ENCODE data around the gene OGT. TPM values are rescaled to one million over a fixed set of nuclear protein-coding genes. Genes with fewer than 3 reads are reported as not detected.
A peak's percentile ranks its signal among the peaks of the same experiment; 100 is the strongest.
"Not testable (repeated sequence)": the region's sequence is repeated elsewhere in the genome, so short reads cannot be mapped to it uniquely, and the experiment has no call there.

The OGT gene
- polyA plus RNA-seq, 4 donors = 25.4 to 223 (median 29.4) TPM

DNA sequence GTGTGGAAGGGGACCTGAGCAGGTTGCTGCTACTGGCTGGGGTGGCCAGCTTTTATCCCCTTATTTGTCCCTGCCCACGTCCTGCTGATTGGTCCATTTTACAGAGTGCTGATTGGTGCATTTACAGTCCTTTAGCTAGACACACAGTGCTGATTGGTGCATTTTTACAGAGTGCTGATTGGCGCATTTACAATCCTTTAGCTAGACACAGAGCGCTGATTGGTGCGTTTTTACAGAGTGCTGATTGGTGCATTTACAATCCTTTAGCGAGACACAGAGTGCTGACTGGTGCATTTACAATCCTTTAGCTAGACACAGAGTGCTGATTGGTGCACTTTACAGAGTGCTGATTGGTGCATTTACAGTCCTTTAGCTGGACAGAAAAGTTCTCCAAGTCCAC is 30.8 kb upstream of the OGT start:
- H3K4me1 ChIP-seq (ENCODE audit: control insufficient read depth in 3 of 3, insufficient read depth in 2 of 3, low read depth in 1 of 3, low read length in 2 of 3); FAIRE-seq; H3K9me3 ChIP-seq (ENCODE audit: control insufficient read depth in 2 of 2, insufficient read depth in 1 of 2, low read depth in 1 of 2, low read length in 1 of 2); H3K36me3 ChIP-seq (ENCODE audit: control insufficient read depth in 3 of 3, insufficient read depth in 2 of 3, low read depth in 1 of 3, low read length in 3 of 3); H3K27me3 ChIP-seq (ENCODE audit: control insufficient read depth in 3 of 3, insufficient read depth in 3 of 3, low read length in 3 of 3); H3K4me3 ChIP-seq (ENCODE audit: low read depth in 1 of 3, low read length in 3 of 3); DNase-seq; H3K27ac ChIP-seq (ENCODE audit: low read depth in 1 of 3, low read length in 2 of 3): not testable (repeated sequence)
- WGBS, 3 donors = 76 to 94% (median 90%) methylated on average over 5 of the region's 5 CpGs

DNA sequence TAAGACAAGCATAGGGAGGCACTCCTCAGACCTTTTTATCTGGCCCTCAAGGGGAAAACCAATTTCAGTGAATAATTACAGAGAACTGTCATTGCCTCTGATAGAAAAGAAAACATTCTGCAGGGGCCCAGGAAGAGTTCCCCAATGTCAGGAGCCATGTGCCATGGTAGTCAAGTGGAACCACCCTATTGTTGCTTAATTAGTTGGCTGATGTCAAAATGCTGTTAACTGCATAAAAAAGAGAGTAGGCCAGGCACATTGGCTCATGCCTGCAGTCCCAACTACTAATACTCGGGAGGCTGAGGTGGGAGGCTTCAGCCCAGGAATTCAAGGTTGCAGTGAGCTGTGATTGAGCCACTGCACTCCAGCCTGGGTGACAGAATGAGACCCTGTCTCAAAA is 28.6 kb upstream of the OGT start:
- FAIRE-seq (no peak), DNase-seq (no peak)
- WGBS, 3 donors = 55 to 96% (median 92%) methylated on average over 1 of the region's 1 CpG
- Histone ChIP-seq H3K4me1 (ENCODE audit: control insufficient read depth in 3 of 3, insufficient read depth in 2 of 3, low read depth in 1 of 3, low read length in 2 of 3) (no peaks in the 10 kb centered on the region), H3K27ac (ENCODE audit: low read depth in 1 of 3, low read length in 2 of 3) (no peak overlapping the region), H3K27me3 (ENCODE audit: control insufficient read depth in 3 of 3, insufficient read depth in 3 of 3, low read length in 3 of 3) (no peaks in the 10 kb centered on the region), H3K9me3 (ENCODE audit: control insufficient read depth in 2 of 2, insufficient read depth in 1 of 2, low read depth in 1 of 2, low read length in 1 of 2) (no peaks in the 10 kb centered on the region), H3K4me3 (ENCODE audit: low read depth in 1 of 3, low read length in 3 of 3) (no peak overlapping the region), H3K36me3 (ENCODE audit: control insufficient read depth in 3 of 3, insufficient read depth in 2 of 3, low read depth in 1 of 3, low read length in 3 of 3) (no peaks in the 10 kb centered on the region)

DNA sequence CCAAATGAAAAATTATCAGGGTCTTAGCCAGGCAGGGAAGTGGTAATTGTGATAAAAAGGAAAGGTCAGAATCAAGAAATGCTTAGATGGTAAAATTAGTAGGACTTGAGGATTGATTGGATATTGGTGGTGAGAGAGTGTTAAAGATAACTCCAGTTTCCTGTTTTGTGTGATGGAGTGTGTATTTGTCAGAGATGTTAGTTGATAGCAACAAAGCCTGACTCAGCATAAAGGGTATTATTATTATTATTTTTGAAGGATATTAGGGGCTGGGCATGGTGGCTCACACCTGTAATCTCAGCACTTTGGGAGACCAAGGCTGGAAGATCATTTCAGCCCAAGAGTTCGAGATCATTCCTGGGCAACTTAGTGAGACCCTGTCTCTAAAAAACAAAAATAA is 23.6 kb upstream of the OGT start:
- no peak for DNase-seq
- Histone ChIP-seq H3K27me3 (ENCODE audit: control insufficient read depth in 3 of 3, insufficient read depth in 3 of 3, low read length in 3 of 3) (no peaks in the 10 kb centered on the region), H3K27ac (ENCODE audit: low read depth in 1 of 3, low read length in 2 of 3) (no peak overlapping the region), H3K36me3 (ENCODE audit: control insufficient read depth in 3 of 3, insufficient read depth in 2 of 3, low read depth in 1 of 3, low read length in 3 of 3) (no peaks in the 10 kb centered on the region), H3K4me3 (ENCODE audit: low read depth in 1 of 3, low read length in 3 of 3) (no peak overlapping the region), H3K4me1 (ENCODE audit: control insufficient read depth in 3 of 3, insufficient read depth in 2 of 3, low read depth in 1 of 3, low read length in 2 of 3) (no peaks in the 10 kb centered on the region), H3K9me3 (ENCODE audit: control insufficient read depth in 2 of 2, insufficient read depth in 1 of 2, low read depth in 1 of 2, low read length in 1 of 2) (no peaks in the 10 kb centered on the region)
- WGBS, 3 donors = 59 to 100% (median 92%) methylated on average over 1 of the region's 1 CpG
- FAIRE-seq = no peak

DNA sequence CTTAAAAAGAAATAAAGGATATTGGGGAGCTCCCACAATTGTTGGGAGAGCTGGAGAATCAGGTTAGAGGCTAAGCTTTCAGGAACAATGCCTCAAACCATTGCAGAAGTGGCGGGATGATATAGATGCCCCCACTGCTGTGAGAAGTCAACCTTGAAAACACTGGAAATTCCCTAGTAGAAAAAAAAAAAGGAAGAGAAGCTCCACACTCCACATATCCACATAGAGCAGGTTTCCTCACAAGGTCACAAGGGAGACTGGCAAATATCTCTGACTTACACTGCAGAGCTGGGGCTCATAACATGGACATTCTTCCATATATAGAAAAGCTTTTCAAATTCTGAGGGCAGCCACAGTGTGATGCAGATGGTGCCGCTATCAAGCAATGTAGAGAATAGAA is 22.7 kb upstream of the OGT start:
- no peak for DNase-seq

DNA sequence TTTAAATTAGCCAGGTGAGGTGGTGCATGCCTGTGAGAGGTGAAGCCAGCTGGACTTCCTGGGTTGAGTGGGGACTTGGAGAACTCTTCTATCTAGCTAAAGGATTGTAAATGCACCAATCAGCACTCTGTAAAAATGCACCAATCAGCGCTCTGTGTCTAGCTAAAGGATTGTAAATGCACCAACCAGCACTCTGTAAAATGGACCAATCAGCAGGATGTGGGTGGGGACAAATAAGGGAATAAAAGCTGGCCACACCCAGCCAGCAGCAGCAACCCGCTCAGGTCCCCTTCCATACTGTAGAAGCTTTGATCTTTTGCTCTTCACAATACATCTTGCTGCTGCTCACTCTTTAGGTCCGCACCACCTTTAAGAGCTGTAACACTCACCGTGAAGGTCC is 19.2 kb upstream of the OGT start:
- not testable (repeated sequence) for H3K4me3 ChIP-seq (ENCODE audit: low read depth in 1 of 3, low read length in 3 of 3); H3K4me1 ChIP-seq (ENCODE audit: control insufficient read depth in 3 of 3, insufficient read depth in 2 of 3, low read depth in 1 of 3, low read length in 2 of 3); FAIRE-seq; H3K27me3 ChIP-seq (ENCODE audit: control insufficient read depth in 3 of 3, insufficient read depth in 3 of 3, low read length in 3 of 3); H3K36me3 ChIP-seq (ENCODE audit: control insufficient read depth in 3 of 3, insufficient read depth in 2 of 3, low read depth in 1 of 3, low read length in 3 of 3); H3K27ac ChIP-seq (ENCODE audit: low read depth in 1 of 3, low read length in 2 of 3); H3K9me3 ChIP-seq (ENCODE audit: control insufficient read depth in 2 of 2, insufficient read depth in 1 of 2, low read depth in 1 of 2, low read length in 1 of 2); DNase-seq
- whole genome bisulfite sequencing, 3 donors = 92 to 100% (median 93%) methylated on average over 3 to 4 of the region's 4 CpGs

More for the DNA sequence above, 22.7 kb upstream of the OGT start:
- H3K27me3 ChIP-seq (ENCODE audit: control insufficient read depth in 3 of 3, insufficient read depth in 3 of 3, low read length in 3 of 3) = no peaks in the 10 kb centered on the region
- FAIRE-seq = no peak
- H3K27ac ChIP-seq (ENCODE audit: low read depth in 1 of 3, low read length in 2 of 3) = no peak overlapping the region
- WGBS, 3 donors = 77 to 100% (median 93%) methylated on average over 2 of the region's 2 CpGs
- H3K36me3 ChIP-seq (ENCODE audit: control insufficient read depth in 3 of 3, insufficient read depth in 2 of 3, low read depth in 1 of 3, low read length in 3 of 3) = no peaks in the 10 kb centered on the region
- H3K4me3 ChIP-seq (ENCODE audit: low read depth in 1 of 3, low read length in 3 of 3) = no peak overlapping the region
- no peaks in the 10 kb centered on the region for H3K4me1 ChIP-seq (ENCODE audit: control insufficient read depth in 3 of 3, insufficient read depth in 2 of 3, low read depth in 1 of 3, low read length in 2 of 3)
- no peaks in the 10 kb centered on the region for H3K9me3 ChIP-seq (ENCODE audit: control insufficient read depth in 2 of 2, insufficient read depth in 1 of 2, low read depth in 1 of 2, low read length in 1 of 2)

DNA sequence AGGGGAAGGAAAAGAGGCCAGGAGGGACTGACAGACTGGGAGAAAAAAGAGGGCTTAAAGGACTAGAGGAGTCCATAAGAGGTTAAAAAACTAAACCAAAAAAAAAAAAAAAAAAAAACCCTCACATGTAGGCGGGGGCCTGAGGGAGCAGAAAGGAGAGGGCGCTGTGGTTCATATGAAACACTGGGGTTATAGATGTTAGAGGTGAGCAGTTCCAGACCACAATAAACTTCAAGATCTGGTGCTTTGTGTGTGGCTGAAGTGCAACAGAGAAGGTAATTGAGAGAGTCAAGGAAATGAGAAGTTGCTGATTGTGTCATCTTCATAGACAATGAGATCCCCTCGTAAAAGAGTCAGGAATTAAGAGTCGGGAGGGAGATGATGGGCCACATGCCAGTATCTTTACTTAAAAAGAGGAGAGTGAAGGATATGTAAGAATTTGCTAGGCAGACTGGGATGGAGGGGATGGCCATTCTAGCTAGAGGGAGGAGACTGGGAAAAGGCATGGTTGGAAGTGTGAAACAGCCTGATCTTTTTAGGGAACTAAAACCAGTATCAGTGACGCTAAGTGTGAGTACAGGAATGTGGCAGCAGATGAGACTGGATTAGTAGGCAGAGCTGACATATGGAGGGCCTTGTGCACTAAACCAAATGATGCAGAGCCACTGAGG is 18.4 kb upstream of the OGT start:
- H3K36me3 ChIP-seq (ENCODE audit: control insufficient read depth in 3 of 3, insufficient read depth in 2 of 3, low read depth in 1 of 3, low read length in 3 of 3) = no peaks in the 10 kb centered on the region
- 30 to 49% (median 47%) methylated on average over 5 of the region's 5 CpGs for WGBS, 3 donors
- DNase-seq (no peak), FAIRE-seq (no peak)
- no peak overlapping the region for H3K4me3 ChIP-seq (ENCODE audit: low read depth in 1 of 3, low read length in 3 of 3)
- H3K27me3 ChIP-seq (ENCODE audit: control insufficient read depth in 3 of 3, insufficient read depth in 3 of 3, low read length in 3 of 3) = no peaks in the 10 kb centered on the region
- peak overlapping the region in 1 of 3 donors; percentile 39 for H3K27ac ChIP-seq (ENCODE audit: low read depth in 1 of 3, low read length in 2 of 3)
- no peaks in the 10 kb centered on the region for H3K4me1 ChIP-seq (ENCODE audit: control insufficient read depth in 3 of 3, insufficient read depth in 2 of 3, low read depth in 1 of 3, low read length in 2 of 3)
- H3K9me3 ChIP-seq (ENCODE audit: control insufficient read depth in 2 of 2, insufficient read depth in 1 of 2, low read depth in 1 of 2, low read length in 1 of 2) = no peaks in the 10 kb centered on the region

DNA sequence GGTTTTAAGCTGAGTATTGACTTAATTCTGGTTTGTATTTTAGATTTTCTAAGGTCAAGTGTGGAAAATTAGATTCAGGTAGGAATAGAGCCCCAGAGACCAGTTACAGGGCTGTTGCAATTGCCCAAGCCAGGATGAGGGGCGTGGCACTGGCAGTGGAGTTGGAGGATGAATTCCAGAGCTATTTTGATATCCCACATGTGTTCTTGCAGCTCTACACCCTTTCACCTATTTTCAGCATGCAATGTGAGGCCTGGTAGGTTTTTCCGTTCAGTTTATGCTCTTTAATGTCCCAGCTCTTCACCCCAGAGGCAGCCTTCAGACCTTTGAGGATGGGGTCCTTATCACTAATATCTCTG is 17.9 kb upstream of the OGT start:
- Histone ChIP-seq H3K36me3 (ENCODE audit: control insufficient read depth in 3 of 3, insufficient read depth in 2 of 3, low read depth in 1 of 3, low read length in 3 of 3) (no peaks in the 10 kb centered on the region), H3K27me3 (ENCODE audit: control insufficient read depth in 3 of 3, insufficient read depth in 3 of 3, low read length in 3 of 3) (no peaks in the 10 kb centered on the region), H3K9me3 (ENCODE audit: control insufficient read depth in 2 of 2, insufficient read depth in 1 of 2, low read depth in 1 of 2, low read length in 1 of 2) (no peaks in the 10 kb centered on the region), H3K27ac (ENCODE audit: low read depth in 1 of 3, low read length in 2 of 3) (no peak overlapping the region), H3K4me3 (ENCODE audit: low read depth in 1 of 3, low read length in 3 of 3) (no peak overlapping the region), H3K4me1 (ENCODE audit: control insufficient read depth in 3 of 3, insufficient read depth in 2 of 3, low read depth in 1 of 3, low read length in 2 of 3) (no peaks in the 10 kb centered on the region)
- DNase-seq (no peak), FAIRE-seq (no peak)
- 66 to 89% (median 73%) methylated on average over 2 of the region's 2 CpGs for WGBS, 3 donors

DNA sequence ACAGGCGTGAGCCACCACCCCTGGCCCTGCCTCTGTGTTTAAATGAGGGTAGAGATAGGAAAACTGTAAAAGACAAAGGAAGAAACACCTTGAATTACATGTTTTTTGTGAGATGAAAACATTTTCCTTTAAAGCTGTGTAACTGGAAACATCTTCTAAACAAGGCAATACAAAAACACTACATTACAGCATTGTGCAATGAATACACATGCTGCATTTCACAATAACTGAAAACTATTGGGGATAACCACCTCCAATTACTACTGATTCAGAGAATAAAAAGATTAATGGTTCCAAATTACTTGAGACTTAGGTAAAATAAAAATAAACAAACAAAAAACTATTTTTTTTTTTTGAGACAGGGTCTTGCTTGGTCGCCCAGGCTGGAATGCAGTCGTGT is 7.6 kb upstream of the OGT start:
- Histone ChIP-seq H3K4me1 (ENCODE audit: control insufficient read depth in 3 of 3, insufficient read depth in 2 of 3, low read depth in 1 of 3, low read length in 2 of 3) (no peaks in the 10 kb centered on the region), H3K4me3 (ENCODE audit: low read depth in 1 of 3, low read length in 3 of 3) (no peak overlapping the region), H3K27me3 (ENCODE audit: control insufficient read depth in 3 of 3, insufficient read depth in 3 of 3, low read length in 3 of 3) (no peaks in the 10 kb centered on the region), H3K36me3 (ENCODE audit: control insufficient read depth in 3 of 3, insufficient read depth in 2 of 3, low read depth in 1 of 3, low read length in 3 of 3) (no peaks in the 10 kb centered on the region), H3K9me3 (ENCODE audit: control insufficient read depth in 2 of 2, insufficient read depth in 1 of 2, low read depth in 1 of 2, low read length in 1 of 2) (no peaks in the 10 kb centered on the region), H3K27ac (ENCODE audit: low read depth in 1 of 3, low read length in 2 of 3) (no peak overlapping the region)
- FAIRE-seq = no peak
- no peak for DNase-seq
- 92 to 100% (median 95%) methylated on average over 3 of the region's 3 CpGs for WGBS, 3 donors

DNA sequence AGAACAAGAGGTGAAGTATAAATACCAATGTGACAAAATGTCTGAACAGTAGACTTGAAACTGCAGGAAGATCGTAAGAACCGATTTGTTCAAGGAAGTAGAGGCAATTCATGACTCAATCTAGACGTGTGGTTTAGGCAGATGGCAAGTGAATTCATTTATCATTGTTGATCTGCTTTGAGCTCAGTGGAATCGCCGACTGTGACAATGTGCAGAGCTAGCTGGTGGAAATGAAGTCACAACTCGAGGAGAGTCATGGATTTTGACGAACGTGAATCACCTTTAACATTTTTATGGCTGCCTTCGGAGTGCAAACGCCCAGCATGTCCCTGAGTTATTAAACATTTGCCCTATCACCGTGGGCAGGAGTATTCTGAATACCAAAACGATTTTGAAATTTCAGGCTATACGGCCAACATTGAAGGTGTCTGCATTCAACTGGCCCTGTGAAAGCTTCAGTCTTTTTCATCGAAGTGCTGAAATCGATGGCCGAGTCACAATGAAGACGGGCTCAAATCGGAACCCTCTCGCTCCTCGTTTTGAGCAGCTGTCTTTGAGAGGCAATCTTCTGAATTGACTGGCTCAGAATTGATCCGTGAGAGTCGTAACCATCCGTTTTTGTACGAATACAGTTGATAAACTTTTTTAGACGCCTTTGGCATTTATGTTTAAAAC is 689 bp upstream of the OGT start:
- H3K27ac ChIP-seq (ENCODE audit: low read depth in 1 of 3, low read length in 2 of 3) = peak overlapping the region; percentile 83 to 99 (median 95)
- H3K4me3 ChIP-seq (ENCODE audit: low read depth in 1 of 3, low read length in 3 of 3) = peak overlapping the region; percentile 35 to 76 (median 36)
- no peak for FAIRE-seq
- H3K4me1 ChIP-seq (ENCODE audit: control insufficient read depth in 3 of 3, insufficient read depth in 2 of 3, low read depth in 1 of 3, low read length in 2 of 3) = no peaks in the 10 kb centered on the region
- peaks cover 0 to 3% (median 0%) of the 10 kb centered on the region in 3 donors for H3K36me3 ChIP-seq (ENCODE audit: control insufficient read depth in 3 of 3, insufficient read depth in 2 of 3, low read depth in 1 of 3, low read length in 3 of 3)
- no peaks in the 10 kb centered on the region for H3K27me3 ChIP-seq (ENCODE audit: control insufficient read depth in 3 of 3, insufficient read depth in 3 of 3, low read length in 3 of 3)
- peak; percentile 59 to 61 for DNase-seq
- WGBS, 3 donors = 1 to 38% (median 15%) methylated on average over 25 of the region's 25 CpGs
- H3K9me3 ChIP-seq (ENCODE audit: control insufficient read depth in 2 of 2, insufficient read depth in 1 of 2, low read depth in 1 of 2, low read length in 1 of 2) = no peaks in the 10 kb centered on the region

Data from small intestine (tissue), 7 donors.